ENCODE measurements around the gene RDX.

Gene RDX

DNA sequence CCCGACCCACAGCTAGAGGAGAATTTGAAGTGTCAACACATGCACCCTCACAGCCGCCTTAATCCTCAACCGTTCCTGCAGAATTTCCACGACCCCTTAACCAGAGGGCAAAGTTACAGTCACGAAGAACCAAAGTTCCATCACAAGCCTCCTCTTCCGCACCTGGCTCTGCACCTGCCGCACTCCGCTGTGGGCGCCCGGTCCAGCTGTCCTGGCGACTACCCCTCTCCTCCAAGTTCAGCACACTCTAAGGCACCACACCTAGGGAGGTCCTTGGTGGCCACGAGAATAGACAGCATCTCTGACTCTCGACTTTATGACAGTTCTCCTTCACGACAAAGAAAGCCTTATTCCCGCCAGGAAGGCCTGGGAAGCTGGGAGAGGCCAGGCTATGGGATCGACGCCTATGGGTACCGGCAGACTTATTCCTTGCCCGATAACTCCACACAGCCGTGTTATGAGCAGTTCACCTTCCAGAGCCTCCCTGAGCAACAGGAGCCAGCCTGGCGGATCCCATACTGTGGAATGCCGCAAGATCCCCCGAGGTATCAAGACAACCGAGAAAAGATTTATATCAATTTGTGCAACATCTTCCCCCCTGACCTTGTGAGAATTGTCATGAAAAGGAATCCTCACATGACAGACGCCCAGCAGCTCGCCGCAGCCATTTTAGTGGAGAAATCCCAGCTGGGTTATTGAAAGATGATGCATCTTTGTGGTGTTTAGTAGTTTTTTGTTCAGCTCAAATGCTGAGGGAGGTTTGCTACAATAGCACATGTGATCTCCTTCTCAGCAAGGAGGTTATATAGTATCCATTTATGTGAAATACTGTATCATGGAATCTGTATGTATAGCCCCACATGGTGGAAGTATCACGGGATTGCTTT lies 131.1 kb downstream of the RDX start:
- DNase-seq = no peak

DNA sequence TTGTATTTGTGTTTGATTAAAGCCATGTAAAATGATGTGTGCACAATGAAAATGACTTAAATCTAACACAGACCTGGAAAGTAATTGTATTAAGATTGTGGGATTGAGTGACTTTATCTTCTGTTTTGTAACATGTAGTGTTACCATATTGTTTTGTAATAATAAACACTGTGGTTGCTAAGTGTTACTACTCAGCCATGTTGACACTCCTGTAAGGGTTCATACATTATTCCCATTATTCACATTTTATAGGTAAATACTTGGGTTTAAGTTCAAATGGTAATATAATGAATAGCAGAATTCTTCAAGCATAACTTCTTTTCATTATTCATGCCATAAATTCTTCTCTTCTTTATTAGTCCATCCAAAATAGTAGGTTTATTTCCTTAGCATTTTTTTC lies 134.2 kb downstream of the RDX start:
- DNase-seq = no peak

DNA sequence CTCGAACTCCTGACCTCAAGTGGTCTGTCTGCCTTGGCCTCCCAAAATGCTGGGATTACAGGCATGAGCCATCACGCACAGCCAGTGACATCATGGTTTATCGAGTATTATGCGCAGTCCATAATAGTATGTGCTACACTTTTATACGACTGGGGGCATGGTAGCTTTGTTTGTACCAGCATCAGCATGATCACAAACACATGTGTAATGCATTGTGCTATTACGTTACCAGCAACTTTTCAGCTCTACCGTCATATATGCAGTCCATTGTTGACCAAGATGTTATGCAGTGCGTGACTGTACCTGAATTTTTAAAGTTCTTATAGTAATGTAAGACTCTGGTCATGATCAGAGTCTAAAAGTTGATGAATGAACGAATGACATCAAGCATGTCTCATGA lies 135.4 kb downstream of the RDX start:
- DNase-seq = no peak

DNA sequence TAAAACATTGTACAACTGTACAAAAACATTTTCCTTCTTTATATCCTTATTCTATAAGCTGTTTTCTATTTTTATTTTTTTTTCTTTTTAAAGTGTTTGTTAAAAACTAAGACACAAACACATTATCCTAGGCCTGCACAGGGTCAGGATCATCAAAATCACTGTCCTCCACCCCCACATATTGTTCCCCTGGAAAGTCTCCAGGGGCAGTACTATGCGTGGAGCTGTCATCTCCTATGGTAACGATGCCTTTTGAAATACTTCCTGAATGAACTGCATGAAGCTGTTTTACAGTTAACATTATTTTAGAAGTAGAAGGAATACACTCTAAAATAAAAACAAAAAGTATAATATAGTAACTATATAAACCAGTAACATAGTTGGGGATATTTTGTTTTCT lies 136.0 kb downstream of the RDX start:
- DNase-seq = no peak

DNA sequence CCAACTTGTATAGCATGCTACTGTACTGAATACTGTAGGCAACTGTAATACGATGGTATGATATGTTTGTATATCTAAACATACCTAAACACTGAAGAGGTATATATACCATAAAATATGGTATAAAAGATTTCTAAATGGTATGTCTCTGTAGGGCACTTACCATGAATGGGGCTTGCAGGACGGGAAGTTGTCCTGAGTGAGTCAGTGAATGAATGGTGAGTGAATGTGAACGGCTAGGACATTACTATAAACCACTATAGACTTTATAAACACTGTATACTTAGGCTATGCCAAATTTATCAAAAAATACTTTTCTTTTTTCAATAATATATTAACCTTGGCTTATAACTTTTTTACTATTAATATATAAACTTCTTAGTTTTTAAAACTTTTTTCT lies 136.4 kb downstream of the RDX start:
- no peak for DNase-seq

DNA sequence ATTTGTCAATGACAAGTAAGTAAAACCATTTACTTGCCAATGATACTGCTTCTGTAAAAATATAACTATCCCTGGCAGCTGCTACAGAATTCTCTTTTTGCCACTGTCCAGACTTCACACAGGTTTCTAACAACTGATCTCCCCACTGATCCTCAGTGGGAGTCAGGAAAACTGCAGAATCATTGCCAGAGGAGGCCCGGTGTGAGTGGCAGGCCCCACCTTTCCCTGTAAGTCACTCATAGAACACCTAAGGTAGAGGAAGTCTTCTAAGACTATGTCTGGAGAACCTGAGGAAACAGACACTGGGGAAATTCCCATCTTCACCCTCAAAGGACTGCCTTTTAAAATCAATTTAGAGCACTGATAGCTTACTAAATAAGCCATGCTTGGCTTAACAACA lies 136.9 kb downstream of the RDX start:
- DNase-seq = no peak

DNA sequence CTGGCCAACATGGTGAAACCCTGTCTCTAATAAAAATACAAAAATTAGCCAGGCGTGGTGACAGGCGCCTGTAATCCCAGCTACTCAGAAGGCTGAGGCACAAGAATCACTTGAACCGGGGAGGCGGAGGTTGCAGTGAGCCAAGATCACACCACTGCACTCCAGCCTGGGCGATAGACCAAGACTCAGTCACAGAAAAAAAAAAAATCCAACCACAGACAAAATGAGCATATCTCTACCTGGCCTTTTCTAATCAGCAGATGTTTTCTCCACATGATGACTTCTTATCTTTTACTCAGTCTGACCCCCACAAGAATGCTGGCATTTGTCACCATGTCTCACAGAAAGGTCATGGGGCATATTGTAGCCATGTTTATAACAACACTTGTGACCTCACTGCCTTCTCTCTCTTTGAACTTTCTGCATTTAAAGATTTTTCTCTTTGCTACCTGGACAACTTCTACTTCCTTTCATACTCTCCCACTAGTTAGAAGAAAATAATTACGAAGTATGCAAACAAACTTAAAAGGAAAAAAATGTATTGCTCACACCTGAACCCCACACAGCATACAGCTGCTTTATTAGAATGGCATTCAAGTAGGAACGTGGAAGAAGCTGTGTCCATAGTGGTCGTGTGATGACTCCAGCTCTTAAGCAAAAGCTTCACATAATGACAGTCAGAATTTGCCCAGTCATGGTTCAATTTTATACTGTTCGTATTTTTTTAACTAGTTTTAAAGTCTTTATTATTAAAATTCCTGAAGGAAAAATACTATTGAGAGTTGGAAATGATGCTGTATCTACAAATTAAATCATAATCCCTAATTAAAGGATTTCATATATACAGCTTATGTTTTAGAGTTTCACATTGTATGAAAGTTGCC lies 137.9 kb downstream of the RDX start:
- DNase-seq = no peak

DNA sequence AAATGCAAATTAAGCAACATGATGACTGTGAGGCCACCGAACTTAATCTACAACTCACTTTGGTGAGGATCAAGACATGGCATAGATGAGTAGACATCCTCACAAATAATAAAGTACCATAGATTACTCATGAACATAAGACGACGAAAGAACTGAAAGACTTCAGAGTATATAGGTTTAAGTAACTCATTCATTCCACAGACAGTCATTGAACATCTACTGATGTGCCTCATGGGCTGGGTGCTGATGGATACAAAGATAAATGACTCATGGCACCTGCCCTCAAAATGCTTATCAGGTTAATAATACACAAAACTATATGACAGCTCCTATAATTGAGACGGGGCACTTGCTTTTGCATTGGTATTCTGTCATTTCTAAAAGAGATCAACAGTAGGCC lies 139.9 kb downstream of the RDX start:
- DNase-seq = no peak

DNA sequence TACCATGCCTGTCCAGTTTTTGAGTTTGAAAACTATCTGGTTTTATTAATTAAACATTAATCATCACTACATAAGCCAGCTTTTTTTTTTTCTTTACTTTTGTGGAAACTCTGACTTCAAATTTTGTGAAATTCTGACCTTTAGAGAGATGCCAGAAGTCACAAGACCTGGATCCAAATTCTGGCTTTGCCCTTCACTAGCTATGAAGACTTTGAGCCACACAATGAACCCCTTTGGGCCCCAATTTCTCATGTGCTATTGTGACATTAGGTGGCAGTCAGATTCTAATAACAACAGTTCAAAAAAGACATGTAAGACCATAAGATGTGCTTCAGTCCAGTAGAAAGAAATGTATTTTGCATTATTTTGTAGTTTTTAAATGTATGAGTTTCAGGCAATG lies 142.9 kb downstream of the RDX start:
- DNase-seq = no peak

DNA sequence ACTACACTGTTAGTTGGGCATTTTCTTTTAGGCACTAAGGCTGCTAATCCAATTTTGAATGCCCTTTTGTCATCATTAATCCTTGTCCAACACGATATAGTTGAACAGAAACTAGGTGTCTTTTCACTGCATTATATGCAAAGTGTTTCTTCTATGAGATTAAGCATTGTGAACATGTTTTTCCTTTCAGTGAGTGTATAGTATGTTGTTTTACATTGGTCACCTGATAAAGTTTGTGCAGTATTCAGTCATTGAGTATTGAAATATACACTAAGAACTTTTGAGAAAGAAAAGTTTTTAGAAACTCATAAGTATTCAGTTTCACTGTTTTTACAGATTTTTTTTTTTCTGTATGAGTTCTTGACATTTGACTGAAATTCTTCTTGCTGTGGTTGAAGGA lies 144.2 kb downstream of the RDX start:
- no peak for DNase-seq

DNA sequence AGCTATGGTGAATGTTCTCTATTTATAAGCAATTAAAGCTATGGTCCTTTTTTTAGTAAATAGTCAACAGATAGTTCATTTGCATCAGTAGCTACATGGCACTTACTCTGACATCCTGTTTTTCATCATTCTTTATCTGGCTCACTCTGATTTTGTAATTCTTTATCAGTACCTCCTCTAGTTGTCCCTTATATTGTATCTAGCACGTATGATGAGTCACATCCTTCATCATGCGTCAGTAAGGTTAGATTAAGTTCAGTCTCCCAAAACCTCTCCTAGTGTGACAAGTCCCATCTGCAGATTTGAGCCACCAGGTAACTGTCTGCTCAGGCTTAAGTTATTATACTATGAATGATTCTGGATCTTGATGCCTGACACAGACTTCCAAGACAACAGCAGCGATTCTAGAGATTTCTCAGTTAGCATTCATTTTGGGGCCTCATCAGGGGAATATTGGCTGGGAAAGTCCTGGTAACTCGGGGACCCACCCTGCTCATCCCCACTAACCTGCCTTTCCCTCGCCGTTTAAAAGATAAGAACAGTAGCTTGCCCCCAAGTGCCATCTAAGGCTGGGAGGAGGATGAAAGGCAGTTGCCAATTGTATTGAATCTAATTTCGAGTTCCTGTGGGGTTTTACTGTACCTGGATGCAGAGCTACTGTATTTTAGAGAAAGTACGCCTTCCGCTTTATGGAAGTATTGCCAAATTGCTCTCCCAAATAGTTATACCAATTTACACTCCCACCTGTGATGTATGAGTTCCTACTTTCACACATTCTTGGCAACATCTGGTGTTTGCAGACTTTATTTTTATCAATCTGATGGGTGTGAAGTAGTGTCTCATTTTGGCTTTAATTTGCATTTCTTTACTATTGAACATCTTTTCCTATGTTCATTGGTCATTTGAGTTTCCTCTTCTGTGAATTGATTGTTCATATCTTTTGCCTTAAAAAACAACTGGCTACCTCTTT lies 147.4 kb downstream of the RDX start:
- DNase-seq = no peak

DNA sequence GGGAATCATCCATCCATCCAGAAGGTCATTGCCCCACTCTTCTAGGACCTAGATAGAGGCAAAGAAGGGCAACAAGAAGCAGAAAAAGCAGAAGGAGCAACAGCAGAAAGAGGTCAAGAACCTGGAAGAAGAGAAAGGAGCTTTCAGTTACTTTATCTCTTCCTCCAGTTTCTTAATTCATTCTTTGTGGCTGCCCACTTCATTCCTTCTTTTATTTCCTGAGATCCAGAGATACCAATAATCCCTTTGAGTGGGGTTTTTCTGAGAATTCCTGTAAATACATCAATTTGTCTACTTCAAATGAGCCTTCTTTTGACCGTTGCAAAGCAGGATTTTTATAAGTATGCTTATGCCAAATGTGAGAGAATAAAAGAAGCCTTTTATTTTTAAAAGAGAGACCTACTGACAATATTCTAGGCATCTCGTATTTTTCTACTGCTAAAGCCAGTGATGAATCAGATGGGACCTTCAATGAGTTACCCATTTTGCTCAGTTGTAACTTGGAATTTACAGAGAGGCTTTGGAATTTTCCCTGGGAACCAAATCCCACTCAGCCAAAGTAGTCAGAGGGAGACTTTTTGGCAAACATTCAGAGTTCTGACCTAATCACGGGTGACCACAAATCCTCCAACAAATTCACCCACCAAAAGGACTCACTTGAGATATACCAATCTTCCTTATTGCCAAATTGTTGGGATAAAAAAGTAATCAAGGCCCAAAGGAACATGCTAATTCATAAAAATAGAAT lies 148.3 kb downstream of the RDX start:
- DNase-seq = no peak

DNA sequence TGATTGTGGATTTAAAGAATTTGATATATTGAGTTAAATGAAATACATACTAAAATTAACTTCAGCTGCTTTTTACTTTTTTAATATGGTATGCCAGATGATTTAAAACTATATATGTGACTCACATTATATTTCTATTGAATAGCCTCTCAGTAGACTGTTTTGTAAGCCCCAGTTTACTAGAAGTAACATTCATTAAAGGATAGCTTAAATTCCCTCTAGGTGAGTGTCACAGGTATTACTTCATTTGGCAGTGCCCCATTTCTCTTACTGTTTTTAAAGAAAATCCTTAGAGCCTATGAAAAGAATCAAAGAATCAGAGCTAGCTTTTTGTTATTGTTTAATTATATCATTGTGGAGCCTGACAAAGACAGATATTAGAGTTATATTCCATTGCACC lies 154.6 kb downstream of the RDX start:
- DNase-seq = no peak

DNA sequence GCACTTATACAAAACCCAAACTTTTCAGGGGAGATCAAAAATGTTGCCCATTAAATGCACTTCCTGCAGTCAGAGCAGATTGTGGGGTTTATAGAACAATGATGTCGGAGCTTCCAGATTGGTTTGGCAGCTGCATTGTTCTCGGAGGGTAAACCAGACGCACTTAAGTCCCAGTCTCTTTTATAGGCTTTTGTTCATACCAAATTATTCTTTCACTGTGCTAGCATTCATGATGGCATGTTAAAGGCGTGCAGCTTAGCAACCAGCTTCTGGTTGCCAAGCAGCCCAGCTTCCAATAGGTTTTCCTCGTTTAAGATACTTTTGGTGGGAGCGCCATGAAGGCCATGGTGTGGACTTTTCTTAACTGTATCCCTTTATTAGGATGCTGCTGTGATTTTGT lies 162.3 kb downstream of the RDX start:
- no peak for DNase-seq

DNA sequence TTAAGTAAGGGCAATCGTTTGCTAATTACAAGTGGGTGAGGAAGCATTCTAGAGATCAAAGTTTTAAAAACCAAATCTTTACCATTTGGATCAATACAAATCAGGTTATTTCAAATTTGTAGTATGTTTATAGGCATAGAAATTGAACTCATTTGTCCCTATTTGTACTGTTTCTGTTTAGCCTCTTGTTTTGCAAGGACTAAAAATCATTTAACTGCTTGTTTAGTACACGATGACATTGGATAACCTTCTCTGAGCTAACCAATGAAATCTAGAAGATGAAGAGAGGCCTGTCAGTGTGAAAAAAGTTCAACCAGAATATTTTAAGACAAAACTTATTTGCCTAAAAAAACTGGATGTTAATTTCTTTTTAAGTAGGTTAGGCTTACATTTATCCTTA lies 163.3 kb downstream of the RDX start:
- DNase-seq = no peak

DNA sequence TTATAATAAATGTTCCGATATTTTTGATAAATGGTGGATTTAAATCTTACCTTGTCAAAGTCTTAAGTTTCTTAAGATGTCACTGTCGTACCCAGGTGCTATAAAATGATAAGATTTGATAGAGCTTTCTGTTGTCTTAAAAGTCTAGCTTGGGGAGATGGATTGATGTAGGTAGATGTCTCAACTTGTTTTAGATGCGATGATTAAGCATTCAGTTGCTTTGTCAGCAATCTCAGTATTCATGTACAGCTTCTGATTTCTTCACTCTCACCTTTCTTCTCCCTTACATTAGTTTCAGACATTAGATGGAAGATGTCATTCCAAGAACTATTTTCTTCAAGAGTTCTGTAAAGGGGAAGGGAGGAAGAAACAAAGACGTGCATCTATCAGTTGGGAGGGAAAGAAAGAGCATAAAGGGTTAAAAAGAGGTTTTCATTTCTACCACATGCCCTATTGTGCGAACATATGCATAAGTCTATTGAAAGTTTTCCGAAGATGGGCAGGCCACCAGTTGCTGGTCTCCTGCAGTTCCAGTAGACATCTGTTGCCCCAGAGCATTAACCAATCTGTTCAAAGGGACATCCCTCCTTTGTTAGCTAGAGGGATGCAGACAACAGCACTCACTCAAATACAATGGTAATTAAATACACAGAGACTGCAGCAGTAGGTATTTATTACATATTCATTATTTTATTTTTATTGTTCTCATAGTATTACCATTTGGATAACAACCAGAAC lies 164.9 kb downstream of the RDX start:
- DNase-seq = no peak

DNA sequence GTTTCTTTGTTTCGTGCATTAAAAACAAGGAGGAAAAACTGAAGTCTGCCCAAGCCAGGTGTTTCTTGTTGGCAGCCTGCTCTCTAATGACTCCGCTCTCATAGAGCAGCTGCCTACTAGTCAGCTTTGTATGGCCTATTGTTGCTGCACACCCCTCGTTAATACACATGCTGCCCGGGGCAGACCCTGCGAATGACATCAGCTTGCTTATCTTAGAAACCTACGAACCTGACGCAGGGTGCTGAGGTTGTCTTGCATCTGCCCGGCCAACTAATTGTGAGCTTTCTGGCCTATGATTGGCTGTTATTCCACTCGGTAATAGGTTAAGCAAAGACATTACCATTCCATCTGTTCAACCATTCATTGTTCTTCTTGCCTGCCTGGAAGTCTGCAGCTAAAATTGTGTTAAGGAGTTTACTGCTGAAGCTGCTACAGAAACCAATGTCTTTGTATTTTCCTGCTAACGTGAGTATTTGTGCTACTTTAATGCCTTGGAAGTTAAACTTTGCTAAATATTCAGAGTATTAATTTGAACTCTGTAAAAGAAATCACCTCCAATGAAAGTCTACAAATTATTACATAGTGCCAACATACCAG lies 165.7 kb downstream of the RDX start:
- DNase-seq = no peak

DNA sequence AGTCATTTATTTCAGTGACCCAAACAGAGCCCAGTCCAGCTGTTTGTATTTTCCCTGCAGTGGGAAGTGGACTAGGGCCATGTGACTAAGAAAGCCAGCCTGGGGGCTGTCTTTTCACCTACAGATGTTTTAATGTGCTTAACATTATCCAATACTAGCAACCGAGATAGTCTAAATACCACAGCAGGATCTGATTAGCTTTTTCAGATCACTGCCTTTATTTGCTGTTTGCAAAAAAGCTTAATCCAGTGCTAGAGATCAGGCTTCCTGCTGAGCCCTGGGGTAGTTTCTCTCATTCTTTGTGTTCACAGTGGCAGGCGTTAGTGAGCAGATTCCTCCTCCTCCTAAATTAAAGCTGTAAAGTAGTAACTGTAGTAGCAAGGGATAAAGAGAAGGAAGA lies 168.3 kb downstream of the RDX start:
- DNase-seq = no peak

DNA sequence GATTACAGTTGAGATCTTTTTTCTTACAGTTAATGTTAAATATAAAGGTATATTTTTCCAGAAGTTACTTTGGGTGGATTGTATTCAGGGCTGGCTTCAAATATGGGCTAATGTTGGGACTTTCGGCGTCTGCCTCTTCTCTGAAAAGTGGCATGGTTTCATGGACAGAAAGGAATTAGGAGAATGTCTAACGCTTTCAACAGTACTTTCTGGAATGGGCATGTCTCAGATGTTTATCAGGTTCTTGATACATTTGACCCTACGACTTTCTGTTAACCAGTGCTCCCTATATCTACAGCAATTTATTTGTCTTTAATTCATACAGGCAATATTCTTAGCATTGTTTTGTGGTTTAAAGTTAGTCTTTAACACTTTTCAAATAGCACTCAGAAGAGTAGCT lies 169.5 kb downstream of the RDX start:
- no peak for DNase-seq

DNA sequence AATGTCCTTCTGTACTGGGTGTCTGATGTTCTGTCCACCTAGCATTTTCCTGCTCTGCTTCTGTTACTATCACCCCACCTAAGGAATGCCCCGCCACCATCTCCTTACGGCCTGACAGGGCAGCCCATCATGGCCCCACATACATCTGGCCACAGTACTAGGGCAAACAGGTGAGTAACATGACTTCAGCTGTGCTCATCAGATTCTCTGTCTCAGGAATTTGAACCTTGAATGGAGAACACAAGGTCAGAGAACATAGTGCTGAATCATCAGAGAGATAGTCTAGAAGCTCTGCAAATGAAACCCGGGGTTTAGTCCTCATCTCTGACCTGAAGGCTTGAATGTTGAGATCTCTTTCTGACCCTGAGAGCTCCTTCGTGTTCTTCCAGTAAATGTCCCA lies 170.8 kb downstream of the RDX start:
- DNase-seq = no peak

All from Kasumi-1 (cell line).